Osteoblast (primary cell): ENCODE data around the gene PTGER1. TPM values are rescaled to one million over a fixed set of nuclear protein-coding genes. Genes with fewer than 3 reads are reported as not detected.

Source experiments
- DNase-seq: peaks from one replicate; pipeline ENCODE4 v3.0.0; 2011; ENCODE audit warnings: low spot score, mixed read lengths; ENCODE audit not compliant: insufficient read length; ENCODE audit errors: missing footprints
- H2AFZ ChIP-seq: 2 replicates; pipeline ENCODE4 v1.6.0; 2011; ENCODE audit warnings: mild to moderate bottlenecking, low read length
- H3K27ac ChIP-seq: 2 replicates; pipeline ENCODE4 v1.5.1; 2011; ENCODE audit warnings: mild to moderate bottlenecking, low read depth, low read length, moderate library complexity
- H3K27me3 ChIP-seq: 2 replicates; pipeline ENCODE4 v1.6.0; 2012; ENCODE audit warnings: mild to moderate bottlenecking, control low read depth, inconsistent platforms, low read length, moderate library complexity; ENCODE audit not compliant: insufficient read depth
- H3K36me3 ChIP-seq: 2 replicates; pipeline ENCODE4 v1.5.1; 2011; ENCODE audit warnings: mild to moderate bottlenecking, low read length, control low read depth, moderate library complexity; ENCODE audit not compliant: insufficient read depth
- H3K4me1 ChIP-seq: 2 replicates; pipeline ENCODE4 v1.5.1; 2011; ENCODE audit warnings: mild to moderate bottlenecking, low read length, control low read depth, moderate library complexity; ENCODE audit not compliant: insufficient read depth
- H3K4me2 ChIP-seq: 2 replicates; pipeline ENCODE4 v1.6.0; 2011; ENCODE audit warnings: mild to moderate bottlenecking, low read length; ENCODE audit not compliant: insufficient read depth
- H3K4me3 ChIP-seq: fragments of 200-600 bp; sonication (generic); 3 replicates; pipeline ENCODE4 v1.5.1; 2012; ENCODE audit warnings: mild to moderate bottlenecking, low read length, inconsistent platforms; ENCODE audit not compliant: insufficient read depth
- H3K79me2 ChIP-seq: 2 replicates; pipeline ENCODE4 v1.6.0; 2012; ENCODE audit warnings: mild to moderate bottlenecking, low read length, control low read depth, inconsistent platforms; ENCODE audit not compliant: insufficient read depth
- H3K9me3 ChIP-seq: 2 replicates; pipeline ENCODE4 v1.5.1; 2011; ENCODE audit warnings: low read depth, low read length, control low read depth
- H4K20me1 ChIP-seq: 2 replicates; pipeline ENCODE4 v1.6.0; 2012; ENCODE audit warnings: mild to moderate bottlenecking, low read length, control low read depth; ENCODE audit not compliant: insufficient read depth
- total RNA-seq: library from RNA; depleted of rRNA; stranded (reverse); fragments of >200 nt; gene quantifications from 2 replicates; pipeline ENCODE4 v1.2.3, GENCODE V29; 2012
- TF ChIP-seq, protein P1 (sequence below): IDR thresholded peaks from 2 replicates; pipeline ENCODE4 v1.5.1; 2011; ENCODE audit warnings: mild to moderate bottlenecking, low read depth, low read length, moderate library complexity; ENCODE audit errors: extremely low read depth

The PTGER1 gene
- total RNA-seq, 1 donor = 0.72 TPM

- peaks cover 42% of the 10 kb centered on the region for H4K20me1 ChIP-seq
- peak; percentile 96 for DNase-seq
- no peak overlapping the region for H2AFZ ChIP-seq
- peaks cover 10% of the 10 kb centered on the region for H3K79me2 ChIP-seq
- H3K27ac ChIP-seq = no peak overlapping the region
- no peak overlapping the region for H3K4me2 ChIP-seq
- H3K36me3 ChIP-seq = peaks cover 24% of the 10 kb centered on the region
- TF ChIP-seq, protein P1, sequence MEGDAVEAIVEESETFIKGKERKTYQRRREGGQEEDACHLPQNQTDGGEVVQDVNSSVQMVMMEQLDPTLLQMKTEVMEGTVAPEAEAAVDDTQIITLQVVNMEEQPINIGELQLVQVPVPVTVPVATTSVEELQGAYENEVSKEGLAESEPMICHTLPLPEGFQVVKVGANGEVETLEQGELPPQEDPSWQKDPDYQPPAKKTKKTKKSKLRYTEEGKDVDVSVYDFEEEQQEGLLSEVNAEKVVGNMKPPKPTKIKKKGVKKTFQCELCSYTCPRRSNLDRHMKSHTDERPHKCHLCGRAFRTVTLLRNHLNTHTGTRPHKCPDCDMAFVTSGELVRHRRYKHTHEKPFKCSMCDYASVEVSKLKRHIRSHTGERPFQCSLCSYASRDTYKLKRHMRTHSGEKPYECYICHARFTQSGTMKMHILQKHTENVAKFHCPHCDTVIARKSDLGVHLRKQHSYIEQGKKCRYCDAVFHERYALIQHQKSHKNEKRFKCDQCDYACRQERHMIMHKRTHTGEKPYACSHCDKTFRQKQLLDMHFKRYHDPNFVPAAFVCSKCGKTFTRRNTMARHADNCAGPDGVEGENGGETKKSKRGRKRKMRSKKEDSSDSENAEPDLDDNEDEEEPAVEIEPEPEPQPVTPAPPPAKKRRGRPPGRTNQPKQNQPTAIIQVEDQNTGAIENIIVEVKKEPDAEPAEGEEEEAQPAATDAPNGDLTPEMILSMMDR = peak; percentile 64
- H3K27me3 ChIP-seq = no peaks in the 10 kb centered on the region
- peaks cover 19% of the 10 kb centered on the region for H3K4me1 ChIP-seq
- H3K4me3 ChIP-seq = no peak overlapping the region
- no peaks in the 10 kb centered on the region for H3K9me3 ChIP-seq
Measured at GRCh38 chr19:14479975-14480699, 5.0 kb upstream of the PTGER1 start.

DNA sequence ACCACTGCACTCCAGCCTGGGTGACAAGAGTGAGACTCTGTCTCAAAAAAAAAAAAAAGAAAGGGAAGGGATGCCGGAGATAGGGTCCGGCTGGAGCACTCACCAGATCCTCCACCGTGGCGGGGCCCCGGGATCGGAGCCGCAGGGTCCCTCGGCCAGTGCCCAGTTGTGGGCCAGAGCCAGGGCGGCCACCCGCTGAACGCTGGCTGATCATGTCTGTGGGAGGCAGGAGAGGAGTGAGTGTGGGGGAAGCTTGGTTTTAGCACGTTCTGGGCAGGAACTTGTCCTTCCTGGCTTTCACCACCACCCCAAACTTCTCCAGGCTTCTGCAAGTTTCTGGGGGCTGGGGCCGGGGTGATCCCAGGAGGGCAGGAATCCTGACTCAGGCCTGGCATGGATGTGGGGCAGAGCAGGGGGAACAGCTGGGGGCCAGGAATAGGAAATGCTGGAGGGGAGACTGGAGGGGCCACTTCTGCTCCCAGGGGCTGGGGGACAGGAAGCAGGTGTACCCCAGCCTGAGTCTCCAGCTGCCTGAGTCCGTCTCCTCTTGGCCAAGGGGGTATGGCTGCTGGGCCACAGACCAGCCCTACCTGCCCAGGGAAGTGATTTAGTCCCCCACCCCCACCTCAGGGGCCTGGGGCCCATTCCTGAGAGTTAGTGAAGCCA is 4.3 kb upstream of the PTGER1 start:
- Histone ChIP-seq H3K36me3 (peaks cover 24% of the 10 kb centered on the region), H4K20me1 (peaks cover 42% of the 10 kb centered on the region), H3K4me3 (no peak overlapping the region), H3K27ac (no peak overlapping the region), H3K79me2 (peaks cover 10% of the 10 kb centered on the region), H3K4me2 (no peak overlapping the region), H3K9me3 (no peaks in the 10 kb centered on the region), H3K27me3 (no peaks in the 10 kb centered on the region), H2AFZ (no peak overlapping the region), H3K4me1 (peaks cover 22% of the 10 kb centered on the region)
- DNase-seq = peak; percentile 67
- TF ChIP-seq, protein P1 = no peak

DNA sequence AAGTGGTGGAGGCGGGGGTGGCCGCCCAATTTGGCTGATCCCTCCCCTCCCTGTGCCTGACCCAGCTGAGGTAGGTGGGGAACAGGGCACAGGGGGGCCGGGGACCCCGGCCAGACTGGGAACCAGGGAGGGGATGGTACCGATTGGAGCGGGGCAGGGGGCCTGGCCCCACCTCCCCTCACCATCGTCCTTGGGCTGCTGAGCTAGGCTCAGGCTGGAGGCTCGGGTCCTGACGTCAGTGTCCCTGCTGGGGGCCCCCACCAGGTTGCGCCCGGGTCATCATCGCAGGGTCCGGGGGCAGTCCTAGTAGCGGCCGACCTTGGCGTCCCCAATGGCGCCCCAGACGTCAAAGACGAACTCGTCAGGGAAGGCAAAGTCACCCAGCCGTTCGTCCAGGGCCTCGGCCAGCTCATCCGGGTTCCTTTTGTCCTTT is 3.0 kb upstream of the PTGER1 start:
- peaks cover 24% of the 10 kb centered on the region for H3K36me3 ChIP-seq
- peaks cover 45% of the 10 kb centered on the region for H4K20me1 ChIP-seq

More for the DNA sequence above, 3.0 kb upstream of the PTGER1 start:
- Histone ChIP-seq H2AFZ (no peak overlapping the region), H3K79me2 (peaks cover 8% of the 10 kb centered on the region), H3K4me1 (peaks cover 22% of the 10 kb centered on the region), H3K27me3 (peaks cover 6% of the 10 kb centered on the region), H3K27ac (no peak overlapping the region), H3K9me3 (no peaks in the 10 kb centered on the region), H3K4me3 (no peak overlapping the region), H3K4me2 (no peak overlapping the region)
- TF ChIP-seq, protein P1 = no peak
- peak; percentile 22 for DNase-seq
